ENCODE measurements around the gene SLC13A1.

The SLC13A1 gene

GRCh38 chr7:123218866-123219265, 19.1 kb upstream of the SLC13A1 start:
- Histone ChIP-seq H3K4me2 (no peak overlapping the region), H3K4me3 (no peak overlapping the region), H3K9ac (no peak overlapping the region), H3K27ac (no peak overlapping the region), H3K27me3 (no peaks in the 10 kb centered on the region), H3K4me1 (no peaks in the 10 kb centered on the region), H3K9me3 (peaks cover 14% of the 10 kb centered on the region), H3K36me3 (no peaks in the 10 kb centered on the region), H4K20me1 (no peaks in the 10 kb centered on the region)
- TF ChIP-seq Cebpa-rat (IDR thresholded peaks at IDR 0.05): no peak

DNA sequence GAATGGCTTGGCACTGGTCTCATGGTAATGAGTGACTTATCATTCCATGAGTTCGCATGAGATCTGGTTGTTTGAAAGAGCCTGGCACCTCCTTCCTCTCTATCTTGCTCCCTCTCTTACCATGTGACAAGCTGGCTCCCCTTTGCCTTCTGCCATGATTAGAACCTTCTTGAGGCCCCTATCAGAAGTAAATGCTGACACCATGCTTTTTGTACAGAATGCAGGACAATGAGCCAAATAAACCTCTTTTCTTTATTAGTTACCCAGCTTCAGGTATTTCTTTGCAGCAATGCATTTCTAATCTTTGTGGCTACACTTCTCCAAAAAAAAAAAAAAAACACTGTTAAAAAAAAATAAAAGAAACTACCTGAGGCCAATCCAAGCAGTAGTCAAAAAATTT, 17.1 kb upstream of the SLC13A1 start:
- no peak for TF ChIP-seq Cebpa-rat (IDR thresholded peaks at IDR 0.05)
- Histone ChIP-seq H4K20me1 (no peaks in the 10 kb centered on the region), H3K4me3 (no peak overlapping the region), H3K9me3 (peaks cover 14% of the 10 kb centered on the region), H3K27me3 (no peaks in the 10 kb centered on the region), H3K27ac (no peak overlapping the region), H3K9ac (no peak overlapping the region), H3K36me3 (no peaks in the 10 kb centered on the region), H3K4me1 (no peaks in the 10 kb centered on the region), H3K4me2 (no peak overlapping the region)

DNA sequence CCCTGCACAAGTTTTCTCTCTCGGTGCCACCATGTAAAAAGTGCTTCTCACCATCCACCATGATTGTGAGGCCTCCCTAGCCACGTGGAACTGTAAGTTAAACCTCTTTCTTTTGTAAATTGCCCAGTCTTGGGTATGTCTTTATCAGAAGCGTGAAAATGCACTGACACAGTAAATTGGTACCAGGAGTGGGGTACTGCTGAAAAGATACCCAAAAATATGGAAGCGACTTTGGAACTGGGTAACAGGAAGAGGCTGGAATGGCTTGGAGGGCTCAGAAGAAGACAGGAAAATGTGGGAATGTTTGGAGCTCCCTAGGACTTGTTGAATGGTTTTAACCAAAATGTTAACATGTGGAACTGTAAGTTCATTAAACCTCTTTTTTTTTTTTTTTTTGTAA, 15.6 kb upstream of the SLC13A1 start:
- H3K9me3 ChIP-seq: peaks cover 14% of the 10 kb centered on the region
- H3K27ac ChIP-seq: no peak overlapping the region
- H3K9ac ChIP-seq: no peak overlapping the region
- H3K4me2 ChIP-seq: no peak overlapping the region
- H4K20me1 ChIP-seq: no peaks in the 10 kb centered on the region
- H3K36me3 ChIP-seq: no peaks in the 10 kb centered on the region
- no peak overlapping the region for H3K4me3 ChIP-seq
- H3K4me1 ChIP-seq: no peaks in the 10 kb centered on the region
- TF ChIP-seq Cebpa-rat (IDR thresholded peaks at IDR 0.05): no peak
- H3K27me3 ChIP-seq: no peaks in the 10 kb centered on the region

DNA sequence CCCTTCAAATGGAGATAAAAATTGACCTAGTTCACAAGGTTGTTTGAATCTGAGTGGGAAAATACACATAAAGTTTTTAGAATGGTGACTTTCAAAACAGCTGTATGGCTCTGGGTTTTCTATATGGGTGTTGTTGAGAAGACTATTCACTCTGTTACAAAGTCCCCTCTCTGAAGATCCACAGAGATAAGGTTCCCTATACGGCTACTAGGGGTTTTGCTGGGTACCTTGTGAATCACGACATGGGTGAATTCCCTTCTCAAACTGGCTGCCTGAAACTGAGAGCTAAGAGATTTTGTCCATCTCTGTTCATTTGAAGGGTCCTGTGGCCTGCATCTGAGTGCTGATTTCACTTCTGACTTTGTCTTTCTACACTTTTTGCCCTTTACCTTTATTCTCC, 11.8 kb upstream of the SLC13A1 start:
- no peak overlapping the region for H3K4me2 ChIP-seq
- H3K4me3 ChIP-seq: no peak overlapping the region
- H3K36me3 ChIP-seq: no peaks in the 10 kb centered on the region
- TF ChIP-seq Cebpa-rat (IDR thresholded peaks at IDR 0.05): no peak
- H3K27ac ChIP-seq: no peak overlapping the region
- no peaks in the 10 kb centered on the region for H4K20me1 ChIP-seq
- H3K9ac ChIP-seq: no peak overlapping the region
- H3K27me3 ChIP-seq: no peaks in the 10 kb centered on the region
- no peaks in the 10 kb centered on the region for H3K4me1 ChIP-seq
- peaks cover 14% of the 10 kb centered on the region for H3K9me3 ChIP-seq

DNA sequence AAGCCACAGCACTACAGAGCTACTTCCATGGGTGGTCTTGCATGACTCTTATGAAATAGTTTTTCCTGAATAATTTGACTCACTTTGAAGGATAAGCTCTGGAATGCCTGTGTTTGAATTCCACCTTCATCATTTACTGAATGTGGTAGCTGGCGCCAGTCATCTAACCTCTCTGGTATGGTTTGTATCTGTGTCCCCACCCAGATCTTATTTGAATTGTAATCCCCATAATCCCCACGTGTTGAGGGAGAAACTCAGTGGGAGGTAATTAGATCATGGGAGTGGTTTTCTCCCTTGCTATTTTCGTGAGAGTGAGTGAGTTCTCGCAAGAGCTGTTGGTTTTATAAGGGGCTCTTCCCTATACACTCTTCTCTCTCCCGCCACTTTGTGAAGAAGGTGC, 11.2 kb upstream of the SLC13A1 start:
- H3K4me2 ChIP-seq: no peak overlapping the region
- no peaks in the 10 kb centered on the region for H4K20me1 ChIP-seq
- H3K9me3 ChIP-seq: peaks cover 14% of the 10 kb centered on the region
- H3K36me3 ChIP-seq: no peaks in the 10 kb centered on the region
- H3K9ac ChIP-seq: no peak overlapping the region
- H3K27me3 ChIP-seq: no peaks in the 10 kb centered on the region
- no peak overlapping the region for H3K27ac ChIP-seq
- H3K4me1 ChIP-seq: no peaks in the 10 kb centered on the region
- TF ChIP-seq Cebpa-rat (IDR thresholded peaks at IDR 0.05): no peak
- H3K4me3 ChIP-seq: no peak overlapping the region

- Histone ChIP-seq H3K9ac (no peak overlapping the region), H3K27me3 (no peaks in the 10 kb centered on the region), H3K4me3 (no peak overlapping the region), H4K20me1 (no peaks in the 10 kb centered on the region), H3K36me3 (no peaks in the 10 kb centered on the region), H3K27ac (no peak overlapping the region), H3K4me1 (no peaks in the 10 kb centered on the region), H3K9me3 (peaks cover 5% of the 10 kb centered on the region; the same call in 1 of the 2 replicates), H3K4me2 (no peak overlapping the region)
- no peak for TF ChIP-seq Cebpa-rat (IDR thresholded peaks at IDR 0.05)
Observed at GRCh38 chr7:123209786-123210185, 10.0 kb upstream of the SLC13A1 start.

DNA sequence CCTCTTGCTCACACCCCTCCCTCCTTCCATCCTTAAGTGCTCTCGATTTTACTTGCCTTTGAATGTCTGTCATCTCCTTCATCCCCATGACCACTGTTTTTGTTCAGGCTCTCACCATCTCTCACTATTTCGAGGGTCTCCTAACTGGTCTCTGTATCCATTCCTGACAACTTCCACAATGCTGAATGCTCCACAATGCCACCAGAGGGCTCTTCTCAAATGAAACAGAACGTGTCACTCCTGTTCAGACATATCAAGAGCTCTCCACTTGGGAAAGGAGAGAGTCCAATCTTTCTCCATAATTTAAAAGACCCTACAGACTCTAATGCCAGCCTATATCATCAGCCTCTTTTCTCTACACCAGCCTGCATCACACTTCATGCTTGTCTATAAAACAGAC, 9.0 kb upstream of the SLC13A1 start:
- H3K27ac ChIP-seq: no peak overlapping the region
- no peaks in the 10 kb centered on the region for H3K4me1 ChIP-seq
- H3K4me3 ChIP-seq: no peak overlapping the region
- H3K36me3 ChIP-seq: no peaks in the 10 kb centered on the region
- no peak for TF ChIP-seq Cebpa-rat (IDR thresholded peaks at IDR 0.05)
- no peaks in the 10 kb centered on the region for H4K20me1 ChIP-seq
- H3K9me3 ChIP-seq: no peaks in the 10 kb centered on the region
- no peak overlapping the region for H3K4me2 ChIP-seq
- no peak overlapping the region for H3K9ac ChIP-seq
- H3K27me3 ChIP-seq: no peaks in the 10 kb centered on the region

DNA sequence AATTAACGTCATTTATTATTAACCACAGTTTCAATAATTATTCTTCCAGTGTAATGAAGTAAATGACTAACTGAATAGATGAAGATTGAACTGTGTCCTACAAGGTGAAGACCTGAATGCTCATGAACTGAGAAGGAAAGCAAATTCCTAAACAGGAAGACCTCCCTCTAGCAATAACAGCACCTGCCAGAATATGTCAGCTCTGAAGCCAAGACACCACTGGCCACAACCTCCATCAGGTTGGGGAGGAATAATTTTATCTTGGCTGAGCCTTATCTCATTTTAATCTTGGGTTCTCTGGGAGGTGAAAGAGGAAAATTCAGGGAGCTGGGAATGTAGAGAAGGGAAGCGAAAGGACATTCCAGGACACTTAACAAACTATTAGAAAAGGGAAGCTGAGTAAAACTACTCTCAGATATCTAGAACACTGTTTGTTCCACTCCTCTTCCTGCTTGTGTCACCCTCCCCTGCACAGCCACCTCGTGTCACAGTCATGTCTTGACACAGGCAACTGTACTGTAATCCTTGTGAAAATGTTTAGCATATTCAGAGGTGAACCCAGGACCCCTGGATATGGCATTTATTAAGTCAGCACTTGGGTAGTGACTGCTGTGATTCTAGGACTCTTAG, 4.6 kb upstream of the SLC13A1 start:
- TF ChIP-seq Cebpa-rat (IDR thresholded peaks at IDR 0.05): no peak
- H3K9ac ChIP-seq: no peak overlapping the region
- H3K4me2 ChIP-seq: no peak overlapping the region
- H3K27me3 ChIP-seq: no peaks in the 10 kb centered on the region
- no peak overlapping the region for H3K4me3 ChIP-seq
- H4K20me1 ChIP-seq: no peaks in the 10 kb centered on the region
- H3K4me1 ChIP-seq: no peaks in the 10 kb centered on the region
- no peaks in the 10 kb centered on the region for H3K36me3 ChIP-seq
- no peak overlapping the region for H3K27ac ChIP-seq
- no peaks in the 10 kb centered on the region for H3K9me3 ChIP-seq

DNA sequence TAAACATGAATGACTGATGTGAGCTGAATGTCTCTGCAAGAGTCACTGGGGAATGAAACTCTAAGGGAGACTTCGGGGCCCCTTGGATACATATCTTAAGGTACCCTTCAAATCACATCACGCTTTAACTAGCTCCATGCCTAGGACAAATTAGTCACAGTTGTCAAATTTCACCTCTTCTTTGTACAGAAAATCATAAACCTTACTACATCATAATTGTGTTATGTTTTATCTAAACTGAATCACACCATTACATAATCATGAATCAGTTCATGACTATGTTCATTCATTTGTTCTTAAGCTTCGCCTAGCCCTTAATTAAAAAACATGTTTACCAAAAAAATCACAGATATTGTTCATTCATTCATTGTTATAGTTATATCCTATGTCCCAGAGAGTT, 2.1 kb upstream of the SLC13A1 start:
- H3K4me1 ChIP-seq: no peaks in the 10 kb centered on the region
- no peak overlapping the region for H3K4me2 ChIP-seq
- H3K36me3 ChIP-seq: no peaks in the 10 kb centered on the region
- no peaks in the 10 kb centered on the region for H3K27me3 ChIP-seq
- H3K9me3 ChIP-seq: no peaks in the 10 kb centered on the region
- no peak overlapping the region for H3K4me3 ChIP-seq
- no peak for TF ChIP-seq Cebpa-rat (IDR thresholded peaks at IDR 0.05)
- no peak overlapping the region for H3K27ac ChIP-seq
- H3K9ac ChIP-seq: no peak overlapping the region
- H4K20me1 ChIP-seq: no peaks in the 10 kb centered on the region

- no peaks in the 10 kb centered on the region for H3K4me1 ChIP-seq
- no peaks in the 10 kb centered on the region for H3K36me3 ChIP-seq
- H3K27ac ChIP-seq: no peak overlapping the region
- no peaks in the 10 kb centered on the region for H3K27me3 ChIP-seq
- no peaks in the 10 kb centered on the region for H3K9me3 ChIP-seq
- H3K4me3 ChIP-seq: no peak overlapping the region
- no peak overlapping the region for H3K4me2 ChIP-seq
- no peak for TF ChIP-seq Cebpa-rat (IDR thresholded peaks at IDR 0.05)
- no peak overlapping the region for H3K9ac ChIP-seq
- H4K20me1 ChIP-seq: no peaks in the 10 kb centered on the region
Observed at GRCh38 chr7:123198668-123199652, 809 bp downstream of the SLC13A1 start.

All from BLaER1 (cell line).